Measurements from ENCODE around the gene SLC6A6.

The SLC6A6 gene

GRCh38 chr3:14372587-14372986, 29.8 kb upstream of the SLC6A6 start:
- no peak for DNase-seq (ENCODE audit: low spot score)

- no peak for DNase-seq (ENCODE audit: low spot score)
Observed at GRCh38 chr3:14373753-14374376, 28.5 kb upstream of the SLC6A6 start.

- no peak for DNase-seq (ENCODE audit: low spot score)
Observed at GRCh38 chr3:14374444-14374883, 27.9 kb upstream of the SLC6A6 start.

GRCh38 chr3:14375192-14375591, 27.2 kb upstream of the SLC6A6 start:
- DNase-seq (ENCODE audit: low spot score): no peak

- DNase-seq (ENCODE audit: low spot score): no peak
Observed at GRCh38 chr3:14376348-14377043, 25.9 kb upstream of the SLC6A6 start.

GRCh38 chr3:14377044-14377837, 25.2 kb upstream of the SLC6A6 start:
- DNase-seq (ENCODE audit: low spot score): no peak

- DNase-seq (ENCODE audit: low spot score): peak; percentile 28
Observed at GRCh38 chr3:14377838-14378169, 24.6 kb upstream of the SLC6A6 start.

GRCh38 chr3:14378415-14378814, 24.0 kb upstream of the SLC6A6 start:
- DNase-seq (ENCODE audit: low spot score): no peak

- DNase-seq (ENCODE audit: low spot score): no peak
Observed at GRCh38 chr3:14379843-14380242, 22.6 kb upstream of the SLC6A6 start.

- DNase-seq (ENCODE audit: low spot score): no peak
Observed at GRCh38 chr3:14386254-14386653, 16.2 kb upstream of the SLC6A6 start.

GRCh38 chr3:14388201-14388600, 14.2 kb upstream of the SLC6A6 start:
- no peak for DNase-seq (ENCODE audit: low spot score)

GRCh38 chr3:14389166-14389606, 13.2 kb upstream of the SLC6A6 start:
- DNase-seq (ENCODE audit: low spot score): no peak

GRCh38 chr3:14389716-14390115, 12.7 kb upstream of the SLC6A6 start:
- DNase-seq (ENCODE audit: low spot score): no peak

- DNase-seq (ENCODE audit: low spot score): no peak
Observed at GRCh38 chr3:14391033-14391432, 11.4 kb upstream of the SLC6A6 start.

GRCh38 chr3:14392231-14392630, 10.2 kb upstream of the SLC6A6 start:
- no peak for DNase-seq (ENCODE audit: low spot score)

GRCh38 chr3:14392803-14393319, 9.5 kb upstream of the SLC6A6 start:
- DNase-seq (ENCODE audit: low spot score): no peak

- DNase-seq (ENCODE audit: low spot score): no peak
Observed at GRCh38 chr3:14393440-14394106, 8.8 kb upstream of the SLC6A6 start.

GRCh38 chr3:14396031-14396692, 6.2 kb upstream of the SLC6A6 start:
- DNase-seq (ENCODE audit: low spot score): no peak

- DNase-seq (ENCODE audit: low spot score): no peak
Observed at GRCh38 chr3:14397046-14397445, 5.4 kb upstream of the SLC6A6 start.

- no peak for DNase-seq (ENCODE audit: low spot score)
Observed at GRCh38 chr3:14397531-14397930, 4.9 kb upstream of the SLC6A6 start.

GRCh38 chr3:14397940-14398796, 4.2 kb upstream of the SLC6A6 start:
- no peak for DNase-seq (ENCODE audit: low spot score)
